Spinal cord (tissue), 10 donors: ENCODE measurements around the gene RHCG. TPM values are rescaled to one million over a fixed set of nuclear protein-coding genes. Genes with fewer than 3 reads are reported as not detected.

Experiments
- DNase-seq, 6 donors: peaks; one replicate each; pipeline versions ENCODE4 v3.0.0 to v3.0.0-alpha.2; 2013 to 2015; ENCODE audit warnings: low spot score in 6 of 6, low read depth in 4 of 6
- H3K27ac ChIP-seq: one replicate; pipeline ENCODE4 v1.5.1; 2013; ENCODE audit warnings: low read depth, low read length, control low read depth
- H3K27me3 ChIP-seq: one replicate; pipeline ENCODE4 v1.6.1; 2013; ENCODE audit warnings: low read length; ENCODE audit not compliant: control insufficient read depth, insufficient read depth
- H3K36me3 ChIP-seq: one replicate; pipeline ENCODE4 v1.6.1; 2013; ENCODE audit warnings: low read length; ENCODE audit not compliant: control insufficient read depth, insufficient read depth
- H3K4me1 ChIP-seq: one replicate; pipeline ENCODE4 v1.6.1; 2013; ENCODE audit warnings: low read length; ENCODE audit not compliant: control insufficient read depth, insufficient read depth
- H3K4me3 ChIP-seq: one replicate; pipeline ENCODE4 v1.5.1; 2013; ENCODE audit warnings: low read depth, low read length, control low read depth
- H3K9me3 ChIP-seq: one replicate; pipeline ENCODE4 v1.6.1; 2013; ENCODE audit warnings: low read length; ENCODE audit not compliant: control insufficient read depth, insufficient read depth
- WGBS: methylation state at CpG from one replicate; pipeline ENCODE4 v1.1.5; 2013; ENCODE audit warnings: missing lambda C conversion rate; ENCODE audit not compliant: insufficient coverage; 5-methylcytosine and 5-hydroxymethylcytosine counted together
- polyA plus RNA-seq, 2 donors: library from polyadenylated mRNA; unstranded; fragments of 120-200 nt; gene quantifications; one replicate each; pipeline ENCODE4 v1.2.1, GENCODE V29; 2013; ENCODE audit not compliant: insufficient read length in 2 of 2
- total RNA-seq, 2 donors: library from RNA; depleted of rRNA in 1 of 2; stranded (reverse); fragments of 120-200 nt in 1 of 2; fragments of >200 nt in 1 of 2; gene quantifications; one replicate each; pipeline versions ENCODE4 v1.2.3 to v1.2.4, GENCODE V29; 2013 to 2014
- donor health status: healthy.

The RHCG gene
- total and polyA plus RNA-seq, 4 donors, result 0.44 to 6.8 (median 1.7) TPM

GRCh38 chr15:89526601-89527441, 30.4 kb upstream of the RHCG start:
- 86% methylated on average over 10 of the region's 10 CpGs for WGBS
- DNase-seq, result no peak
- H3K36me3 ChIP-seq, result no peaks in the 10 kb centered on the region

GRCh38 chr15:89526181-89526580, 29.8 kb upstream of the RHCG start:
- Histone ChIP-seq H3K4me1 (peaks cover 11% of the 10 kb centered on the region), H3K27ac (no peak overlapping the region), H3K27me3 (no peaks in the 10 kb centered on the region), H3K36me3 (no peaks in the 10 kb centered on the region), H3K4me3 (no peak overlapping the region), H3K9me3 (no peaks in the 10 kb centered on the region)
- WGBS, result 94% methylated on average over 6 of the region's 7 CpGs
- no peak for DNase-seq

More at GRCh38 chr15:89526601-89527441, 30.4 kb upstream of the RHCG start:
- Histone ChIP-seq H3K4me3 (no peak overlapping the region), H3K27me3 (no peaks in the 10 kb centered on the region), H3K4me1 (peaks cover 11% of the 10 kb centered on the region), H3K9me3 (no peaks in the 10 kb centered on the region), H3K27ac (no peak overlapping the region)

- no CpG with 5 or more reads among the region's 1 CpG for WGBS
- H3K9me3 ChIP-seq, result no peaks in the 10 kb centered on the region
- DNase-seq, result no peak
- H3K4me3 ChIP-seq, result no peak overlapping the region
- no peak overlapping the region for H3K27ac ChIP-seq
- no peaks in the 10 kb centered on the region for H3K27me3 ChIP-seq
- H3K36me3 ChIP-seq, result no peaks in the 10 kb centered on the region
- H3K4me1 ChIP-seq, result peaks cover 6% of the 10 kb centered on the region
These were observed 27.8 kb upstream of the RHCG start for GRCh38 chr15:89524184-89524583.

DNA sequence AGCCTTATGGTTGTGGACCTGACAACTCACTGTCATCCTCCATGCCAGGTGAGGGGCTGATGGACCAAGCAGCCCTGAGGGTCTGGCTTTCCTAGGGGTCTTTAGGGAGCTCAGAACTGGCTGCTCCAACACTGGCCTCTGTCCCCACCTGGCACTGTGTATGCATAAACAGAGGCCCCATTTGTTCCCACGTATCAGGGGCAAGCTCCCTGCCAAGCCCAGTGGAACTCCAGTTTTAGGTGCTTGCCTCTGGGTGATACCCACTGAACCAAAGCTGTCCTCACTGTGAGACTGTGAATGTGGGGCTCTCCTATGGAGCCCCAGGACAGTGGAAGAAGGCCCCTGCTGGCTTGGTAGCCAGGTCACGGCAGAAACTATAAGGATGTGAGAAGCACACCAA, 26.7 kb upstream of the RHCG start:
- H3K4me3 ChIP-seq, result no peak overlapping the region
- 33% methylated on average over 1 of the region's 2 CpGs for WGBS

GRCh38 chr15:89521605-89522004, 25.2 kb upstream of the RHCG start:
- DNase-seq, result no peak
- no peaks in the 10 kb centered on the region for H3K9me3 ChIP-seq
- no peaks in the 10 kb centered on the region for H3K27me3 ChIP-seq
- no peak overlapping the region for H3K27ac ChIP-seq
- WGBS, result no CpG with 5 or more reads among the region's 1 CpG
- no peaks in the 10 kb centered on the region for H3K36me3 ChIP-seq
- no peak overlapping the region for H3K4me3 ChIP-seq
- peaks cover 6% of the 10 kb centered on the region for H3K4me1 ChIP-seq

More for the DNA sequence above, 26.7 kb upstream of the RHCG start:
- H3K4me1 ChIP-seq, result peaks cover 6% of the 10 kb centered on the region
- no peak overlapping the region for H3K27ac ChIP-seq
- no peaks in the 10 kb centered on the region for H3K36me3 ChIP-seq
- no peaks in the 10 kb centered on the region for H3K27me3 ChIP-seq
- H3K9me3 ChIP-seq, result no peaks in the 10 kb centered on the region
- no peak for DNase-seq

DNA sequence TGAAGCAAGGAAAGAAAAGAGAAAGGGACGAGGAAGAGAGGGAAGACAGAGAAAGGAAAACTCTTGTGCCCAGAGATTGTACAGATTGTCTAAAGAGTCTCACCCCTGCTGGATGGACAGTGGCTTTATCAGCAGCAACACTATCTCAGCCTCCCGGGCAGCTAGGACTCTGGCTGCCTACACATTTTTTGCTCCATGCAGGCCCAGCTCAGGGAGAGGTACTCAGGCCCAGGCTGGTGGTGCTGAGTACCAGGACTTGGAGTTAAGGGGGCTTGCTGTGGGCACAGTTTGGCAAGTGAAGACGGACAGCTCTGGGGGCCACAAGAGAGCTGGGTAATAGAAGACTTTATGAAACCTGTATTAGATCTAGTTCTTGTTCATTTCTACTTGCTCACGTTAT, 19.1 kb upstream of the RHCG start:
- no peaks in the 10 kb centered on the region for H3K4me1 ChIP-seq
- DNase-seq, result no peak
- WGBS, result 86% methylated on average over 2 of the region's 4 CpGs

GRCh38 chr15:89514596-89515406, 18.4 kb upstream of the RHCG start:
- 88% methylated on average over 4 of the region's 6 CpGs for WGBS
- H3K4me1 ChIP-seq, result no peaks in the 10 kb centered on the region
- H3K27ac ChIP-seq, result no peak overlapping the region
- H3K27me3 ChIP-seq, result no peaks in the 10 kb centered on the region
- no peak for DNase-seq
- H3K36me3 ChIP-seq, result no peaks in the 10 kb centered on the region
- no peaks in the 10 kb centered on the region for H3K9me3 ChIP-seq
- no peak overlapping the region for H3K4me3 ChIP-seq

More for the DNA sequence above, 19.1 kb upstream of the RHCG start:
- Histone ChIP-seq H3K27me3 (no peaks in the 10 kb centered on the region), H3K4me3 (no peak overlapping the region), H3K36me3 (no peaks in the 10 kb centered on the region), H3K27ac (no peak overlapping the region), H3K9me3 (no peaks in the 10 kb centered on the region)

GRCh38 chr15:89514186-89514585, 17.8 kb upstream of the RHCG start:
- Histone ChIP-seq H3K36me3 (no peaks in the 10 kb centered on the region), H3K27ac (no peak overlapping the region), H3K27me3 (no peaks in the 10 kb centered on the region), H3K4me1 (no peaks in the 10 kb centered on the region), H3K9me3 (no peaks in the 10 kb centered on the region), H3K4me3 (no peak overlapping the region)
- WGBS, result no CpG with 5 or more reads among the region's 7 CpGs
- DNase-seq, result no peak

GRCh38 chr15:89513284-89513683, 16.9 kb upstream of the RHCG start:
- H3K27me3 ChIP-seq, result no peaks in the 10 kb centered on the region
- no peak overlapping the region for H3K27ac ChIP-seq
- DNase-seq, result no peak
- no peaks in the 10 kb centered on the region for H3K36me3 ChIP-seq
- 100% methylated on average over 2 of the region's 3 CpGs for WGBS
- no peak overlapping the region for H3K4me3 ChIP-seq
- H3K9me3 ChIP-seq, result no peaks in the 10 kb centered on the region
- no peaks in the 10 kb centered on the region for H3K4me1 ChIP-seq
